GM19455 (cell line): ENCODE results near the gene IFT122.
"Not testable (repeated sequence)": the region's sequence is repeated elsewhere in the genome, so short reads cannot be mapped to it uniquely, and the experiment has no call there.

Experiments used
- ATAC-seq: cut with Tn5 transposase; IDR thresholded peaks from one replicate; pipeline ENCODE4 v1.9.1; 2021; ENCODE audit not compliant: unreplicated experiment

IFT122 gene, protein sequence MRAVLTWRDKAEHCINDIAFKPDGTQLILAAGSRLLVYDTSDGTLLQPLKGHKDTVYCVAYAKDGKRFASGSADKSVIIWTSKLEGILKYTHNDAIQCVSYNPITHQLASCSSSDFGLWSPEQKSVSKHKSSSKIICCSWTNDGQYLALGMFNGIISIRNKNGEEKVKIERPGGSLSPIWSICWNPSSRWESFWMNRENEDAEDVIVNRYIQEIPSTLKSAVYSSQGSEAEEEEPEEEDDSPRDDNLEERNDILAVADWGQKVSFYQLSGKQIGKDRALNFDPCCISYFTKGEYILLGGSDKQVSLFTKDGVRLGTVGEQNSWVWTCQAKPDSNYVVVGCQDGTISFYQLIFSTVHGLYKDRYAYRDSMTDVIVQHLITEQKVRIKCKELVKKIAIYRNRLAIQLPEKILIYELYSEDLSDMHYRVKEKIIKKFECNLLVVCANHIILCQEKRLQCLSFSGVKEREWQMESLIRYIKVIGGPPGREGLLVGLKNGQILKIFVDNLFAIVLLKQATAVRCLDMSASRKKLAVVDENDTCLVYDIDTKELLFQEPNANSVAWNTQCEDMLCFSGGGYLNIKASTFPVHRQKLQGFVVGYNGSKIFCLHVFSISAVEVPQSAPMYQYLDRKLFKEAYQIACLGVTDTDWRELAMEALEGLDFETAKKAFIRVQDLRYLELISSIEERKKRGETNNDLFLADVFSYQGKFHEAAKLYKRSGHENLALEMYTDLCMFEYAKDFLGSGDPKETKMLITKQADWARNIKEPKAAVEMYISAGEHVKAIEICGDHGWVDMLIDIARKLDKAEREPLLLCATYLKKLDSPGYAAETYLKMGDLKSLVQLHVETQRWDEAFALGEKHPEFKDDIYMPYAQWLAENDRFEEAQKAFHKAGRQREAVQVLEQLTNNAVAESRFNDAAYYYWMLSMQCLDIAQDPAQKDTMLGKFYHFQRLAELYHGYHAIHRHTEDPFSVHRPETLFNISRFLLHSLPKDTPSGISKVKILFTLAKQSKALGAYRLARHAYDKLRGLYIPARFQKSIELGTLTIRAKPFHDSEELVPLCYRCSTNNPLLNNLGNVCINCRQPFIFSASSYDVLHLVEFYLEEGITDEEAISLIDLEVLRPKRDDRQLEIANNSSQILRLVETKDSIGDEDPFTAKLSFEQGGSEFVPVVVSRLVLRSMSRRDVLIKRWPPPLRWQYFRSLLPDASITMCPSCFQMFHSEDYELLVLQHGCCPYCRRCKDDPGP

DNA sequence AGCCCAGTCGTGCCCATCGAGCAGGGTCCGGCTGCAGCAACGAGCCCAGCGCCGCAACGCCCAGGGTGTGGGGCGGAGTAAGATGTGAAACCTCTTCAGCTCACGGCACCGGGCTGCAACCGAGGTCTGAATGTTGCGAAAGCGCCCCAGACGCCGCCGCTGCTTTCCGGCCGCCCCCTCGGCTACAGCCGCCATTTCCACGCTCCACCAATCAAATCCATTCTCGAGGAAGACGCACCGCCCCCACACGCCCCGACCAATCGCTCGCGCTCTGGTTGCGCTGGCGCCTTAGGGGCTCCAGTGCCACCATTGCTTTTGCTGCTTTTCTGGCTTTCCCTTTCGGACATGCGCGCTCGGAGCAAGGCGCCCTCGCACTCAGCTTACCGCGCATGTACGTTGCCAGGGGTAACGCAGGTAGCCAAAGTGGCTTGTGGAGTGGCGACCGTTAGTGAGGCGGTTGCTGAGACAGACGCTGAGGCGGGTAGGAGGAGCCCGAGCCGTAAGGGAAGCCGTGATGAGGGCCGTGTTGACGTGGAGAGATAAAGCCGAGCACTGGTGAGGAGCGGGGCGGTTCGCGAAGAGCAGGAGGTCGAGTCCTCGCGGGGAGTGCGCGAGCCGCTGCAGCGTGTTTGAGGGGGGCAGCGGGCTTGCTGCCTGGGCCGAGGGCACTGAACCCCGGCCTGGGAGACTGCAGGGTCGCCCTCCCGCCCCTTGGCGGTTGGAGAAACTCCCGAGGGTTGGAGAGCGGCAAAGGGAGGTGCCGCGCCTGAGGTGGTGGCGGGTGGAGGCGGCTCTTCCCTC lies at the start of gene IFT122, which contains the start of gene MBD4:
IFT122 (plus strand) TSS at position 408 of the 801 bp plus-strand sequence; CDS start at position 515, 107 bp downstream.
MBD4 (minus strand) TSS at position 132 of the 801 bp plus-strand sequence; CDS start at position 17, 115 bp downstream.
- peak; percentile 86 for ATAC-seq

DNA sequence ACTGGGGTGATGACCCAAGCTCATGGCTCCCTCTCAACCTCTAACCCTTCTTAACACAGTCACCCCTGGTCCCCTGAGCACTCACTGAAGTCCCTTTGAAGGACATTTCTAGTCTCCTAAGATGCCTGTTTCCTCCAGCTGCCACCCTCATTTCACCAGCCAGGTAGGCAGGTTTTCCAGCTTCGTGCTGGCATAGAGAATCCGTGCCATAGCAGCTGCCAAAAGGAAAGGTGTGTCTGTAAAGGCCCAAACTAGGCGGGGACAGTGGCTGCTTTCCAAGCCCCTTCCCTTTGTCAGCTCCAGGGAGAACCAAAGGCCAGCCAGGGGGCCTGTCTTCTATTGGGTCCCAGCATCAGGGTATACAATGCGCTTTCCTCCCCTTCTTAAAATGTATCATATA lies 48.4 kb upstream of the IFT122 start:
- not testable (repeated sequence) for ATAC-seq

DNA sequence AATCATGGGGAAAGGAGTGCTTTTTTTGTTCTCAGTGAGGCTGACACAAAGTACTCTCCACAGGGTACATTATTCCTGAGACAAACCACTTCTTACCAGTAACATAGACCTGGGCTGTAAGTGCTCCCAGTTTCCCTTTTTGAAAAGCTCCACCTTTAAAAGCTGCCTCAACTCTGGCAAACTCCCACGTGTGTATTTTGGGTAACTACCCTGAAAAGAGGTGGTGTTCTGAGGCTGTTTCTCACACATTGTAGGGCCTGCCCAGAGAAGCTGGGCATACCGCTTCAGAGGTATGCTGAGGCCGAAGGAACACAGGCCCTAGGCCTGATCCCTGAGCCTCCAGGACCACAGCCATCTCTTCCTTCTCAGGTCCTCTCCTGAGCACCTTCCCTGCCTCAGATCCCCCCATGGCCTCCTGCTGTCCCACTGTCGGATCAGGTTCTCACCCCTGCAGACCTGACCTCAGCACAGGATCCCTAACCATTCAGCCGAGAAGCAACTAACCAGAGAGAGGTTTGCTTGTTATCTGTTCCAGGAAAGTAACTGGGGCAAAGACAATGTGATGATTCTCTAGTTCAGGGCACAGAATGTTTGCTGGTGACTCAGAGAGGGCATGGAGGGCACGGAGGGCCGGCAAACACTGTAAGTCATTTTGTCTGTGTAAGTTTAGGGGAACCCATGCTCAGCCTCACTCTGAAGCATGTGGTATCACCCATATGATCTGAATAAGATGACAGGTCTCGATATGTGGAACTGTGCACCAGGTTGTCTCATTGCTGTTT lies 47.7 kb upstream of the IFT122 start:
- ATAC-seq: not testable (repeated sequence)

DNA sequence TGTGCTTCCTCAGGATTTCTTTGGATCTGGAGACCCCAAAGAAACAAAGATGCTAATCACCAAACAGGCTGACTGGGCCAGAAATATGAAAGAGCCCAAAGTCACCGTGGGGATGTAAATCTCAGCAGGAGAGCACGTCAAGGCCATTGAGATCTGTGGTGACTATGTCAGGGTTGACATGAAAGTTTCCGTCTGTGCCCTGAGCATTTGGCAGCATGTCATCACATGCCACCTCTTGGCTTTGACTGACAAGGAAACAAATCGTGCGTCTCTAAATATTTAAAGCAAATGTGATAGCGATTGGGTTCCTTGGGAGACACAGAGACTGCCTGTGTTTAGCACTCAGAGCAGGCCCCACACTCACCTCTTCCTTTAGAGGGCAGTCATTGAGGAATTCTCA lies 46.8 kb upstream of the IFT122 start:
- no peak for ATAC-seq

DNA sequence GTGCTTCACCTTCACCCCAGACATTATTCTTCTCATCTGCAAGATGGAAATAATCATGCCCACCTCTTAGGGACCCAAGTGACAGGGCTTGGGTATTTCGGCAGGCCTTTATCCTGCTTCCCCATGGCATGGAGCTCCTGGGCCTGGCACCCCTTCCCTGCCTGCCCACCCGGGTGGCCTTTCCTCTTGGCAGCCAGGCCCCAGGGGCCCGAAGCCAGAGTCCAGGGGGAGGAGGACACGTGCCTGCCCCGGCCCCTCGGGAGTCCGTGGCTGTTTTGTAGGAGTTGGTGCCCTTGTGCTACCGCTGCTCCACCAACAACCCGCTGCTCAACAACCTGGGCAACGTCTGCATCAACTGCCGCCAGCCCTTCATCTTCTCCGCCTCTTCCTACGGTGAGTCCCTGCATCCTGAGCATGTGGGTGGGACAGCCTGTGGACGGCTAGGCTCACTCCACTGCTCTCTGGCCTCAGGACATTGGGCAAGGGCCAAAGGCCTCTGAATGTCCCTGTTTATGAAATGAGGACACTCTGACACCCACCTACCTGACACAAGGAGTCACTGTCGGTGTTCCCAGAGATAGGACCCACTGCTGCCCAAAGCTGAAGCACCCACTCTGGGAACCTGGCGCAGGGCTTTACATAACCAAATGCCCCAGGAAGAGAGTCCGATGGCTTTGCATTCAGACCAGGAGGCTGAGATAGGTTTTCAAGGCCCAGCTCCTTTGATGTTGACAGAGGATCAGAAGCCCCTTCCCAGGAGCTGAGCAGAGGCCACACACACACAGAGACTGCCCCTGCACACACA lies 46.1 kb upstream of the IFT122 start:
- ATAC-seq: not testable (repeated sequence)

DNA sequence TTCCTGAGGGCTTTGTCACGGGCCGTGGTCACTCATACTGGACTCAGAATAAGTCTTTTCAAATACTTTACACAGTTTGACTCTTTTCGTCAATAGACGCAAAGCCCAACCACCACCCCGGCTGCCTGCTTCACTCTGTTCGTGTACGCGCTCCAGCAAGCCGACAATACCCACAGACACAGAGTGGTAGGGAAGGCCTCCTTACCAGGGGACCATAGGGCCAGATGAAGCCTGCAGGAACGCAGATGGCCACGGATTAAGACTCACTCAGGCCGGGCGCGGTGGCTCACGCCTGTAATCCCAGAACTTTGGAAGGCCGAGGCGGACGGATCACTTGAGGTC lies 41.2 kb upstream of the IFT122 start:
- no peak for ATAC-seq

DNA sequence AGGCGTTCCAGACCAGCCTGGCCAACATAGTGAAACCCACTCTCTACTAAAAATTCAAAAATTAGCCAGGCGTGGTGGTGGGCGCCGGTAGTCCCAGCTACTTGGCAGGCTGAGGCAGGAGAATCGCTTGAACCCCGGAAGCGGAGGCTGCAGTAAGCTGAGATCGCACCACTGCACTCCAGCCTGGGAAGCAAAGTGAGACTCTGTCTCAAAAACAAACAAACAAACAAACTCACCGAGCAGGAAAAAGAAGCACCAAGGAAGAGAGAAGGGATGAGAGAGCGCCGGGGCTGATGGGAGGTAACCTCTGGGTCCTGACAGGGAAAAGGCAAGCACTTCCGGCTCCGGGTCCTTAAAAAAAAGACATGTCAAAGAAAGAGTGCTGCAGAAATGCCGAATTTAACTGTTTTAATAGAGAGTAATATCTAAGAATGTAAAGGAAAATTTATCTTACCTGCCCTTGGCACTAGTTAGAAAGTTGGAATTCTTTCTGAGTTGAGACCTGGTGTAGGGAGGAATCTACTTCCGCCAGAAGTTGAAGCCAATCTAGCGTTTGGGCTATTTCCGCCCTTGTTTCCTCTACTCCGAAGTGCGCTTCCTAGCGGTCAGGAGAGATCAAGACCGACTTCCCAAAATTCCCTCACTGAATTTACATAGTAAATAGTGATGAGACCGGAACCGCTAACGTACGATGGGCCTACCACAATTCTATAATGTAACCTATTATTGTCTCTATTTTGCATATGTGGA lies 40.7 kb upstream of the IFT122 start:
- peak; percentile 83 for ATAC-seq

DNA sequence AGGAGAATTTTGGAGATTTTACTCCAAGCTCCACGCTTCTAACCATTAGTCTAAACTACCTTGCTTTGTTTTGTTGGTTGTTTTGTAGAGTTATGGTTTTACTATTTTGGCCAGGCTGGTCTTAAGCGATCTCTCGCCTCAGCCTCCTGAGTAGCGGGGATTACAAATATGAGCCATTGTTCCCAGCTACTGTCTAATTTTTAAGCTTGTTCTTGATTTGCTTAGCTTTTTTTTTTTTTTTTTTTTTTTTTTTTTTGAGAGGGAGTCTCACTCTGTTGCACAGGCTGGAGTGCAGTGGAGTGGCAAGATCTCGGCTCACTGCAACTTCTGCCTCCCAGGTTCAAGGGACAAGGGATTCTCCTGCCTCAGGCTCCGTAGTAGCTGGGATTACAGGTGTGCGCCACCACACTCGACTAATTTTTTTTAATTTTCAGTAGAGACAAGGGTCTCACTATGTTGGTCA lies 40.1 kb upstream of the IFT122 start:
- no peak for ATAC-seq

DNA sequence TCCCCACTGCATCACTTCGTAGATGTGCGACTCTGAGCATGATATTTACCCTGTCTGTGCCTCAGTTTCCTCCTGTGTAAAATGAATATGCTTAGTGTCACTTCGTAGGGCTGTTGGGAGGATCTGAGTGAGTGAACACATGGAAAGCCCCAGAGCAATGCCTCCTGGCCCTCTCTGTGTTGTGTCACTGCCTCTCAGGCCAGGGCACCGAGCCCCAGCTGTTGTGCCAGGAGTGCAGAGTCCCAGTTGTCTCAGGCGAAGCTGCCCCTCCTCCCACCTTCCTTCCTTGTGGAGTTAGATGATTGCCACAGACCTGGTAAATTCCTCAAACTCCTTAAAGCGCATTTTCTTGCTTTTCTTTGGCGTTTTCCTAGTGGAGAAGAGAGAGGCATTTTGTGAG lies 37.8 kb upstream of the IFT122 start:
- no peak for ATAC-seq

DNA sequence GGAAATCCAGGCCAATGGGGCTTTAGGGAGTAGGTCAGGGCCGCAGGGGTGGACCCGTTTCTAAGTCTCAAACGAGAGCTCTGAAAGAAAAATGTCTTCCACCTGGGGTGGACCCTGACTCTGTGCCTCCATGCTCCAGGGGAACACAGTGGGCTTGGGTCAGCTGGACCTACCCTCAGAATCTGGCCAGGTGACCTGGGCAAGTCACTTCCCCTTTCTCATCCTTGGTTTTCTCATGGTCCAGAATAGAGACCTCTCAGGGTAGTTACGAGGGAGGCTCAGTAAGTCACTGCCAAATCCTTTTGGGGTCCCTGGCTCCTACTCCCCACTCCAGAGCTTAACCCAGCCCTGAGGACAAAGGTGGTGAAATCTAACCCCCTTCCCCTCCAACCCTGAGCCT lies 37.4 kb upstream of the IFT122 start:
- ATAC-seq: no peak

DNA sequence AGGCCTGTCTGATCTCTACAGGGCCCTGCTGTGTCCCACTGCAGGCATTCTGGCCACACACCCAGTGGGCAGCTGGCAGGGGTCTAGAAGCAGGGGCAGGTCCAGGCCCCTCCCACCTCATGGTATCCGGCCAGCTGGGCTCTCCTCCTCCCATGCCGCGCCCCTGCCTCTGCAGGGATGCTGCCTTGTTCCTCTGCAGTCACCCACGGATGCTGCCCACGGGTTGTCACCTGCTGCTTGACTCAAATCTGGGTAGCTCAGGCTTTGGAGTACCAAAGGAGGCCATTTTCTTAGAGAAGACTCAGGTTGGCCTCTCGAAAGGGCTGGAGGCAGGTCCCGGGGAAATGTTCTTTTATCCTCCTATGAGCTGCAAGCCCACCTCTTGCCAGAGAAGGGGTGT lies 36.6 kb upstream of the IFT122 start:
- no peak for ATAC-seq

DNA sequence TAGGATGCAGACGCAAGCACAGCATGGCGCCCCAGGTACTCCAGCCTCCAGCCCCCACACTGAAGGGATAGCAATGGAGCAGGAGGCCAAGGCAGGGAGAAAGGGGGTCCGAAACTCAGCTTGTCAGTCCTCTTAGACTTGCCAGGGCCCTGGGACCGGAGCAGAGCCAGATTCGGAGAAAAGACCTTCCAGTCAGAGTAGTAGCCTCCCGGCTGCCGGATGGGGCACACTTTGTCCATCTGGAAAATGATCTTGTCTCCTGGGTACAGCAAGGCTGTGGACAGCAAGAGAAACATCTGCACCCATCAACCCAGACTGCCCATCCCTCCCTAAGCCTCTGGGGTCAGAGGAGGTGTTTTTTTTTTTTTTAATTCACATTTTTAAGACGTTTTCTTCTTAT lies 35.9 kb upstream of the IFT122 start:
- no peak for ATAC-seq

DNA sequence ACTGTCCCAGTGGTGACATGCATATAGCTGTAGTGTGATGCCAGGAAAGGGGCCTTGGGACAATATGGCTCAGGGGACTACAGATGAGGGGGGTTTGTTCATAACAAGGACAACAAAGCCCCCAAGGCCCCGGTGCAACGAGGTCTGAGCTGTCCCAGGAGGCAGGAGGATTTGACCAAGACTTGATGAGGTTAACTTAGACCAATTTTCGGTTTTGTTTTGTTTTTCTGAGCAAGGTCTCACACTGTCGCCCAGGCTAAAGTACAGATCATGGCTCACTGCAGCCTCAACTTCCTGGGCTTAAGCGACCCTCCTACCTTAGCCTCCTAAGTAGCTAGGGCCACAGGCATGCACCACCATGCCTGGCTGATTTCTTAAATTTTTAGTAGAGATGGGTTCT lies 35.4 kb upstream of the IFT122 start:
- ATAC-seq: no peak

DNA sequence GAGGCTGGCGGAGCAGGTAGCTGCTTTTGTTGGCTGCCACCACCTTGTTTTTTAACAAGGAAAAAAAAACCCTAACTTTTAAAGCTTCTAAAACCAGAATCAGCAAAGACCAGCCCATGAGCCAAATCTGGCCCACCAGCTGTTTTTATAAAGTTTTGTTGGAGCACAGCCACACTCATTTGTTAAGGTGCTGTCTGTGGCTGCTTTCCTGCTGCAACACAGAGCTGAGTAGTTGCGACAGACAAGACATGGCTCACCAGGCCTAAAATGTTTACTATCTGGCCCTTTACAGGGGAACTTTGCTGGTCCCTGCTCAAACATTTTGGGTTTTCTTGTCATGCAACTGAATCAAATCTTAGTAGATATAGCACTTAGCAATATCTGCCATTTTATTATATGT lies 30.5 kb upstream of the IFT122 start:
- ATAC-seq: no peak

DNA sequence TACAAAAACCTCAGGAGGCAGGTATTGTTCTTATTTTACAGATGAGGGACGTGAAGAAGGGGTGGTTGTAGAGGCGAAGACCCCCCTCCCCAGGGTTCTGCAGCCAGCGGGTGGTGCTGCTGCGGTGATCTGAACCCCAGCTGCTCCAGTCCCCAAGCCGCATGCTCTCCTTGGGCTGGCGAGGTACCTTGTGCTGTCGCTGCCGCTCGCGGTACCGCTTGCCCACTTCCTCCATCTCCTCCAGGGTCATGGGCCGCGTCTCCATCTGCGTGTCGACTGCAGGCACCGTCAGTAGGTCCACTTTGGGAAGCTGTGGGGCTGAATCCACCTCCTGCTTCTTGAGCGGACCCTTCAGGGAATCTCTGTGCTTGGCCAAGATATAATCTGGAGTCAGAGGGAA lies 29.1 kb upstream of the IFT122 start:
- no peak for ATAC-seq

DNA sequence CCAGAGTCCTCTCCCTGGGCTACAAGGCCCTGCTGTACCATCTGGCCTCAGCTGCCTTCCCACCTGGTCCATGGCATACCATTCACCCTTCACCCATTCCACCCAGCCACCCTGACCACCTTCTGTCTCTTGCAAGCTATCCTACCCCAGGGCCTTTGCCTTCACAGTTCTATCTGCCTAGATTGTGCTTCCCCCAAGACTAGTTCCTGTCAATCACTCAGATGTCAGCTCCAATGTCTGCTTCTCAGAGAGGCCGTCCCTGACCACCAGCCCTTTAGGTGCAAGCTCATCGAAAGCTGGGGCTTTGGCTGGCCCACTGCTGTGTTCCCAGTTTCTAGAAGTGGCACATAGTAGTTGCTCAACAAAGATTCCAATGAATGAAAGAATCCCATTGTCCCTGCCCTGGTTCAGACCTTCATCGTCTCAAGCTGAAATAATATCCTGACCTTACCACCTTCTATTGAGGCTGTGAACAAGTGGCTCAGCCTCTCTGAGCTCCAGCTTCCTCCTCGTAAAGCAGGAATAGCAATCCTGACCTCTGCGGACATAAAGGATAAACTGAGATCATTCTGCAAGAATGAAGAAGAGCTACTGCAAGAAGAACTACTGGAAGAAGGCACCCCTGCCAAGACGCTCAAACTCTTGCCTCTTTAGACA lies 27.4 kb upstream of the IFT122 start:
- ATAC-seq: no peak

DNA sequence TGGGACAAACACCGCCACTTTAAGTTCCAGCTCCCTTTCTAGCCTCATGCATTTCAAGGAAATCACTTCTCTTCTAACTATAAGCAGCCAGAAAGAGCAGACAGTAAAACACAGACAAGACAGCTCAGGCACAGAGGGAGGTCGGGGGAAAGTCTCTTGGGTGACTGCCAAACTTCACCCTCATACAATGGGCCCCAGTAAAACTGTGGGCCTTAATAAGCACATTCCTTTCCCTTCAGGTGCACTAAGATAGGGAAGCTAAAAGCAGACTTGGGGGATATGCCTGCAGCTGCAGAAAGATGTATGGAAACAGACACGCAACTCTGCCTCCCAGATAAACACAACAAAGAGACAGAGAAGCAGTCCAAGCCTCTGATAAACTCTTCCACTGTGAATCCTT lies 26.8 kb upstream of the IFT122 start:
- not testable (repeated sequence) for ATAC-seq
